Measurements from ENCODE around the gene CHRNA3.

Gene CHRNA3

DNA sequence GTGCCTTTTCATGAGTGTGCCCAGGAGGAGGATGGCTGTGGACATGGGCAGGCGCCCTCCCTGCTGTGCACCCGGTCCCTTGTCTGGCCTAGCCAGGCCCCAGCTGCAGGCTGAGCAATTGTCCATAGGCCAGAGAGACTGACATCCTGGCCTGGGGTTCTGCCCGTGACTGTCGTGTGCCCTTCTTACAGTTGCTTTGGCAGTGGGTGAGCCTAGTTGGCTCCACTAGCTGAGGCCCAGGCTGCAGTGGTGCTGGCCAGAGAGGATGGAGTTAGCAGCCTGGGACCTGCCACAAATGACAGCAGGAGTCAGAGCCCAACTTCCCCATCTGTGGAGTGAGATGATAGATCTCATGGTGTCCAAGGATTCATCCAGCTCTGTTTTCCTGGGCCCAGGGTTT lies 29.2 kb upstream of the CHRNA3 start:
- POLR2A ChIA-PET, result no interaction called here
- no peak for DNase-seq (ENCODE audit: extremely low spot score)
- CTCF ChIA-PET, result interaction anchor here (1.6 kb wide), 1 partner anchor 31 kb away, joined by 3 read pairs; no protein-coding TSS in a partner anchor
- TF ChIP-seq, protein P1, sequence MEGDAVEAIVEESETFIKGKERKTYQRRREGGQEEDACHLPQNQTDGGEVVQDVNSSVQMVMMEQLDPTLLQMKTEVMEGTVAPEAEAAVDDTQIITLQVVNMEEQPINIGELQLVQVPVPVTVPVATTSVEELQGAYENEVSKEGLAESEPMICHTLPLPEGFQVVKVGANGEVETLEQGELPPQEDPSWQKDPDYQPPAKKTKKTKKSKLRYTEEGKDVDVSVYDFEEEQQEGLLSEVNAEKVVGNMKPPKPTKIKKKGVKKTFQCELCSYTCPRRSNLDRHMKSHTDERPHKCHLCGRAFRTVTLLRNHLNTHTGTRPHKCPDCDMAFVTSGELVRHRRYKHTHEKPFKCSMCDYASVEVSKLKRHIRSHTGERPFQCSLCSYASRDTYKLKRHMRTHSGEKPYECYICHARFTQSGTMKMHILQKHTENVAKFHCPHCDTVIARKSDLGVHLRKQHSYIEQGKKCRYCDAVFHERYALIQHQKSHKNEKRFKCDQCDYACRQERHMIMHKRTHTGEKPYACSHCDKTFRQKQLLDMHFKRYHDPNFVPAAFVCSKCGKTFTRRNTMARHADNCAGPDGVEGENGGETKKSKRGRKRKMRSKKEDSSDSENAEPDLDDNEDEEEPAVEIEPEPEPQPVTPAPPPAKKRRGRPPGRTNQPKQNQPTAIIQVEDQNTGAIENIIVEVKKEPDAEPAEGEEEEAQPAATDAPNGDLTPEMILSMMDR (IDR thresholded peaks at IDR 0.05; ENCODE audit: control extremely low read depth, extremely low read depth, low read depth, missing control alignments), result no peak

DNA sequence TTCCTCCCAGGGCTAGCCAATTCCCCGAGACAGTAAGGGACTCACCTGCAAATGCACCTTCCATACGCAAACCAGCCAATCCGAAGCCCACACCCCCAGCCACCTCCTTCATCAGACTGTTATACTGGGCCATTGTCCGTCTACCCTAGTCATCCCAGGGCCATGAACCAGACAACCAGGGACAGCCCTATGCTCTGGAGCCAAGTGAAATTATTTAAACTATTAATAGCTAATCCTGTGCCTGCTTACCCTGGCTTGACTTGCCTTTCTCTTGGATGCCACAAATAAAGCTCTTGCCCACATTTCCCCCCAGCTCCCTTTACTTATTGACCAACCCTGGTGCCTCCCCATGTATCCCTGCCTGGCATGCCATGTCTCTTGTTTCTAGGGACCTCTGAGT lies 24.2 kb upstream of the CHRNA3 start:
- ChIA-PET CTCF (interaction anchor here (0.9 to 1.2 kb wide), 4 partner anchors 9 to 26 kb away, joined by 3 read pairs; no protein-coding TSS in a partner anchor), POLR2A (no interaction called here)
- TF ChIP-seq, protein P1 (IDR thresholded peaks at IDR 0.05; ENCODE audit: control extremely low read depth, extremely low read depth, low read depth, missing control alignments), result no peak
- DNase-seq (ENCODE audit: extremely low spot score), result no peak

DNA sequence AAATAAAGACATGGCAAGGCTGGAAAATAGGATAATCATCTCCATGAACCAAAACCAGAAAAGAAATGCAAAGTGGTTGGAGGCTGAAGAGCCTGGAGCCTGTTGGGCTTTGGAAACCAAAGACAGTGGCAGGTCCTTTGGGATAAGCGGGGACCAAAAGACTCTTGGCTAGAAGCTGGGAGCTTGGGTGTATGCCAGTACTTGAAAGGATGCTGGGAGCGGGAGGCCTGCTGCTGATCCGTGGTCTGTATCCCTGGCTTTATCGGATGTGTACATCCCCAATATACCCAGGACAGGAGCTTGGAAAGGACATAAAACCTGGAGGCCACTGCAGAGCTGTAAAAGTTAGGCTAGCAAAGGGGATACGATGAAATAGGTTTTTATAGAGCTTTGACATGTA lies 21.5 kb upstream of the CHRNA3 start:
- ChIA-PET CTCF (interaction anchor here (0.6 to 1.4 kb wide), 6 partner anchors 10 to 67 kb away, joined by 3 read pairs; no protein-coding TSS in a partner anchor), POLR2A (no interaction called here)
- DNase-seq (ENCODE audit: extremely low spot score), result no peak
- TF ChIP-seq, protein P1 (IDR thresholded peaks at IDR 0.05; ENCODE audit: control extremely low read depth, extremely low read depth, low read depth, missing control alignments), result no peak

DNA sequence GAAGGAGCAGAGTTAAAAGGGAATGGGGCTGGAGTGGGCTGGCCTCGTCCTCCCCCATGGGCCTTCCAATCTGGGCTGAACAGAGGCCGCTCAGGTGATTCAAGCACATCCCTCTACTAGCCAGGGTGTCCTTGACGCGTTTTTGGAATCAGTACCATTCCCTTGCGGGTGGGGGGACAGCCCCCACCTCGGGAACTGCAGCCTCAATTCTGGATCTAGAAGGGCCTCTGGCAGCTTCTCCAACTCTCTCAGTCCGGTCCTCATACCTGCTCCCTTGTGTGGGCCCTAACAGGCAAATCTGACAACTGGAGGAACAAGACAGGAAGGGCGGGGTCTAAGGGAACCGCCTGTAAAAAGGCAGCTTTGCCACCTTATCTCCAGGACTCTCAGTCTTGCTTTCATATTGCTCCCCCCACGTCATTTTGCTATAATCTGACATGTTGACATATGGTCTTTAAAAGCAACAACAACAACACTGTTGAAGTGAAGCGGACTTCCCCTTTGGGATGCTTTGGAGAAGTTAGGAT lies 21.0 kb upstream of the CHRNA3 start:
- ChIA-PET CTCF (interaction anchor here (0.9 to 1.4 kb wide), 4 partner anchors 12 to 54 kb away, joined by 3 read pairs; no protein-coding TSS in a partner anchor), POLR2A (no interaction called here)
- DNase-seq (ENCODE audit: extremely low spot score), result no peak
- TF ChIP-seq, protein P1 (IDR thresholded peaks at IDR 0.05; ENCODE audit: control extremely low read depth, extremely low read depth, low read depth, missing control alignments), result no peak

DNA sequence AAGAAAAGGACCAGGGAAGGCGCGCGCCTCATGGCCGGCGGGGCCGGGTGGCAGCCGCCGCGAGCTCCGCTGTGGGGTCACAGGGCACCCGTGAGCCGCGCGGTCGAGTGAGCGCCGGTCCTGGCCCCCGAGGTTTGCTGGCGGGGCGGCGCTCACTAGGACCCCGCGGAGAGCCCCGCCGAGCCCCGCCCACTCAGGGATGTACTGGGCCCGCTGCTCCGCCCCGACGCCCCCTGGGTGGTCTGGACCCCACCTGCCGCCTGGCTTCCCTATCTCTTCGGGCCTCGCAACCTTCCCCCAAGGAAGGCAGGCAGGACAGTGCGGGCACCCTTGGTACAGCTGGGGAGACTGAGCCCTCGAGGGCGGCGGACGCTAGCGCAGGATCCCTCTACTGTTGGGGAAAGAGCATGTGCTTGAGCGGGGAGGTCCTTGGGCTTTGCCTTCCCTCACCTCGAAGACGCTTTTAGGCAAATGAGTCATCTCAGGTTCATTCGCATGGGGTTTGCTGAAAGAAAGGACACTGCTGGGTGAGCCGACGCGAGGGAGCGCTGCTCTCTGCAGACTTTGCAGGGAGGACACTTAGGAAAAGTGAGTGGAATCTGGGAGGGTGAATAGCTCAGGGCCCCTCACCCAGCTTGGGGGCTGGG lies 20.4 kb upstream of the CHRNA3 start, which contains the start of gene CHRNB4:
TSS of gene CHRNB4 (minus strand) at position 109 of the 647 bp plus-strand sequence. CDS start at position 32, 77 bp downstream.
- DNase-seq (ENCODE audit: extremely low spot score), result no peak
- CTCF ChIA-PET, result interaction anchor here (0.9 kb wide), 1 partner anchor 27 kb away, joined by 3 read pairs; no protein-coding TSS in a partner anchor
- TF ChIP-seq, protein P1 (IDR thresholded peaks at IDR 0.05; ENCODE audit: control extremely low read depth, extremely low read depth, low read depth, missing control alignments), result no peak
- POLR2A ChIA-PET, result no interaction called here

DNA sequence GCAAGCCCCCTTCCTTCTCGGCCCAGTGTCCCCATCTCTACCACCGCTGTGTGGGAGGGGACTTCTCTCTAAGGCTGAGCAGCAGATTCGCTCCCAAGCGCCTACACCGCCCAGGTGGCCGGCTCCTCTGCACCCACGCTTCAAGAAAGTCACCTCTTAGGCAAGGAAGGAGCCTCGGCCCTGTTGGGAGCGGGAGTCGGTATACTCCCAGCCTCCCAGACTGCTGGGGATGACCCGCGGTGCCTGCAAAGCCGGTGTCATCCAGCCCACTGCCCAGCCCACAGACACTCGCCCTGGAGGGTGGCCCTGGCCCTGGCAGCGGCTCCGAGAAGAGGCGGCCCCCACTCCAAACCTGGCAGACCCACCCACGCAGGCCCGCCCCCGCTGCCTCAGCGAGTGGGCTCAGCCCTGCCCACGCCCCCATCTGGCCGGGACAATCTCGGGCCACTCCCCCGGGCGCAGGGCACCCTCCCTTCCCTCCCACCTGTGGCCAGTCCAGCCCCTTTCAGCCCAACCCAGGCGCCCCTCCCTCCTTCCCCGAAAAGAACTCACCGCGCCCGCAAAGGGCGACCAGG lies 19.8 kb upstream of the CHRNA3 start:
- TF ChIP-seq, protein P1 (IDR thresholded peaks at IDR 0.05; ENCODE audit: control extremely low read depth, extremely low read depth, low read depth, missing control alignments), result no peak
- ChIA-PET POLR2A (no interaction called here), CTCF (interaction anchor here (0.9 to 4.3 kb wide), 3 partner anchors 12 to 295 kb away, joined by 3 to 30 read pairs (median 8); no protein-coding TSS in a partner anchor)
- DNase-seq (ENCODE audit: extremely low spot score), result no peak
